SK-N-SH treated with all-trans-retinoic acid at 6 μM for 48 hours (cell line): ENCODE measurements around the gene PRKD2.
A peak's percentile ranks its signal among the peaks of the same experiment; 100 is the strongest.

Experiments used
- ATAC-seq: fragments of 200-7000 bp; cut with Tn5 transposase; 3 replicates; pipeline ENCODE4 v1.9.1; 2020; ENCODE audit warnings: mild to moderate bottlenecking, moderate library complexity
- ARNTL ChIP-seq: fragments of 450-650 bp; formaldehyde crosslinking; IDR thresholded peaks from 2 replicates; pipeline ENCODE4 v1.5.0; 2020; ENCODE audit warnings: low read depth, mild to moderate bottlenecking, moderate library complexity, borderline replicate concordance
- BACH2 ChIP-seq: fragments of 250-450 bp; sonication (Bioruptor Pico); IDR thresholded peaks from 2 replicates; pipeline ENCODE4 v1.9.0; 2021; ENCODE audit warnings: mild to moderate bottlenecking, borderline replicate concordance
- CREB5 ChIP-seq: fragments of 250-450 bp; sonication (Bioruptor Pico); IDR thresholded peaks from 2 replicates; pipeline ENCODE4 v1.5.1; 2020; ENCODE audit warnings: low read depth, mild to moderate bottlenecking, moderate library complexity
- CSDC2 ChIP-seq: fragments of 250-450 bp; sonication (Bioruptor Pico); IDR thresholded peaks from 2 replicates; pipeline ENCODE4 v1.5.0; 2020; ENCODE audit warnings: mild to moderate bottlenecking, moderate library complexity
- CSRNP3 ChIP-seq: fragments of 250-450 bp; sonication (Bioruptor Pico); IDR thresholded peaks from 2 replicates; pipeline ENCODE4 v1.5.1; 2021; ENCODE audit warnings: mild to moderate bottlenecking, moderate library complexity
- ESRRG ChIP-seq: fragments of 250-450 bp; sonication (Bioruptor Pico); IDR thresholded peaks from 2 replicates; pipeline ENCODE4 v1.6.1; 2021; ENCODE audit warnings: mild to moderate bottlenecking
- GLIS3 ChIP-seq: fragments of 250-450 bp; sonication (Bioruptor Pico); IDR thresholded peaks from 2 replicates; pipeline ENCODE4 v1.5.0; 2020; ENCODE audit warnings: mild to moderate bottlenecking, moderate library complexity
- OSR1 ChIP-seq: fragments of 250-450 bp; sonication (Bioruptor Pico); IDR thresholded peaks from 2 replicates; pipeline ENCODE4 v1.8.0; 2022; ENCODE audit warnings: moderate library complexity, mild to moderate bottlenecking, inconsistent platforms
- PATZ1 ChIP-seq: fragments of 250-450 bp; sonication (Bioruptor Pico); IDR thresholded peaks from 2 replicates; pipeline ENCODE4 v1.8.0; 2020; ENCODE audit warnings: mild to moderate bottlenecking, moderate library complexity, borderline replicate concordance
- POU6F1 ChIP-seq: fragments of 250-450 bp; sonication (Bioruptor Pico); IDR thresholded peaks from 2 replicates; pipeline ENCODE4 v1.8.0; 2021; ENCODE audit warnings: low read depth, mild to moderate bottlenecking, moderate library complexity, borderline replicate concordance
- PPARA ChIP-seq: fragments of 250-450 bp; sonication (Bioruptor Pico); IDR thresholded peaks from 2 replicates; pipeline ENCODE4 v1.5.0; 2020; ENCODE audit warnings: mild to moderate bottlenecking, borderline replicate concordance
- RARB ChIP-seq: fragments of 250-450 bp; sonication (Bioruptor Pico); IDR thresholded peaks from 2 replicates; pipeline ENCODE4 v1.8.0; 2021; ENCODE audit warnings: mild to moderate bottlenecking, moderate library complexity
- SNAI2 ChIP-seq: fragments of 250-450 bp; sonication (Bioruptor Pico); IDR thresholded peaks from 2 replicates; pipeline ENCODE4 v1.5.0; 2020; ENCODE audit warnings: mild to moderate bottlenecking, moderate library complexity
- TCF4 ChIP-seq: fragments of 250-450 bp; sonication (Bioruptor Pico); IDR thresholded peaks from 2 replicates; pipeline ENCODE4 v1.8.0; 2021; ENCODE audit warnings: mild to moderate bottlenecking, moderate library complexity, borderline replicate concordance
- TSHZ2 ChIP-seq: fragments of 250-450 bp; sonication (Bioruptor Pico); IDR thresholded peaks from 2 replicates; pipeline ENCODE4 v1.5.0; 2020; ENCODE audit warnings: mild to moderate bottlenecking, moderate library complexity
- ZC3H10 ChIP-seq: fragments of 250-450 bp; sonication (Bioruptor Pico); IDR thresholded peaks from 2 replicates; pipeline ENCODE4 v1.5.1; 2021; ENCODE audit warnings: mild to moderate bottlenecking, moderate library complexity
- ZFP3 ChIP-seq: fragments of 250-450 bp; sonication (Bioruptor Pico); IDR thresholded peaks from 2 replicates; pipeline ENCODE4 v1.5.0; 2020; ENCODE audit warnings: mild to moderate bottlenecking, moderate library complexity
- ZFP30 ChIP-seq: fragments of 450-650 bp; formaldehyde crosslinking; IDR thresholded peaks from 2 replicates; pipeline ENCODE4 v1.5.0; 2022; ENCODE audit warnings: mild to moderate bottlenecking, moderate library complexity
- ZNF565 ChIP-seq: fragments of 450-650 bp; formaldehyde crosslinking; conservative IDR thresholded peaks from 2 replicates; pipeline ENCODE4 v1.5.0; 2020; ENCODE audit warnings: low read depth, mild to moderate bottlenecking, moderate library complexity
- ZNF8 ChIP-seq: fragments of 450-650 bp; formaldehyde crosslinking; IDR thresholded peaks from 2 replicates; pipeline ENCODE4 v1.5.0; 2020; ENCODE audit warnings: mild to moderate bottlenecking, moderate library complexity

The PRKD2 gene

GRCh38 chr19:46661020-46661731 is 55.7 kb downstream of the PRKD2 start, which contains the start of gene DACT3:
Gene DACT3 (minus strand): TSS chr19:46661182. CDS start chr19:46661064, 118 bp downstream.
- no peak for TF ChIP-seq ZNF8
- no peak for TF ChIP-seq ZFP3
- no peak for TF ChIP-seq ZFP30
- no peak for TF ChIP-seq SNAI2 (CRISPR knock-in tag)
- peak; percentile 93 for ATAC-seq

GRCh38 chr19:46660551-46661019 is 56.3 kb downstream of the PRKD2 start:
- no peak for ATAC-seq
- no peak for TF ChIP-seq BACH2
- TF ChIP-seq ZNF8 = no peak
- no peak for TF ChIP-seq TSHZ2 (CRISPR knock-in tag)
- TF ChIP-seq CREB5 = no peak
- no peak for TF ChIP-seq PATZ1 (CRISPR knock-in tag)
- no peak for TF ChIP-seq RARB (CRISPR knock-in tag)
- no peak for TF ChIP-seq GLIS3 (CRISPR knock-in tag)
- no peak for TF ChIP-seq ZFP3
- TF ChIP-seq CSDC2 (CRISPR knock-in tag) = no peak
- no peak for TF ChIP-seq ZNF565 (CRISPR knock-in tag)
- TF ChIP-seq POU6F1 (CRISPR knock-in tag) = no peak
- no peak for TF ChIP-seq TCF4
- no peak for TF ChIP-seq OSR1 (CRISPR knock-in tag)
- TF ChIP-seq, all 23 proteins: peak for 0

- peak; percentile 15 for ATAC-seq
- TF ChIP-seq CREB5 (no peak), ZNF565 (CRISPR knock-in tag) (no peak), ESRRG (CRISPR knock-in tag) (no peak), ARNTL (CRISPR knock-in tag) (no peak), POU6F1 (CRISPR knock-in tag) (no peak), ZFP30 (no peak), ZC3H10 (CRISPR knock-in tag) (no peak), PPARA (CRISPR knock-in tag) (no peak), RARB (CRISPR knock-in tag) (no peak), CSRNP3 (CRISPR knock-in tag) (no peak), CSDC2 (CRISPR knock-in tag) (no peak), ZNF8 (no peak)
These were observed 56.9 kb downstream of the PRKD2 start for GRCh38 chr19:46660008-46660517.
